H1 (cell line): ENCODE measurements around the gene LBX1.

ENCODE experiments used
- CREB1 ChIP-seq: IDR thresholded peaks from 2 replicates; pipeline ENCODE4 v1.6.1; 2012; ENCODE audit warnings: inconsistent platforms
- TF ChIP-seq, protein P1 (sequence below): IDR thresholded peaks from 2 replicates; pipeline ENCODE4 v1.6.1; 2012; ENCODE audit warnings: low read length, inconsistent platforms
- TF ChIP-seq, protein P2 (sequence below), 3 experiments: IDR thresholded peaks; 1 replicate in 2 of 3; 2 replicates in 1 of 3; pipeline versions ENCODE4 v1.5.1 to v1.6.1; 2011; ENCODE audit warnings: low read length in 3 of 3, mild to moderate bottlenecking in 3 of 3, inconsistent platforms in 2 of 3, low read depth in 1 of 3, moderate library complexity in 1 of 3; ENCODE audit not compliant: insufficient read depth in 1 of 3; ENCODE audit errors: control extremely low read depth in 1 of 3

DNA sequence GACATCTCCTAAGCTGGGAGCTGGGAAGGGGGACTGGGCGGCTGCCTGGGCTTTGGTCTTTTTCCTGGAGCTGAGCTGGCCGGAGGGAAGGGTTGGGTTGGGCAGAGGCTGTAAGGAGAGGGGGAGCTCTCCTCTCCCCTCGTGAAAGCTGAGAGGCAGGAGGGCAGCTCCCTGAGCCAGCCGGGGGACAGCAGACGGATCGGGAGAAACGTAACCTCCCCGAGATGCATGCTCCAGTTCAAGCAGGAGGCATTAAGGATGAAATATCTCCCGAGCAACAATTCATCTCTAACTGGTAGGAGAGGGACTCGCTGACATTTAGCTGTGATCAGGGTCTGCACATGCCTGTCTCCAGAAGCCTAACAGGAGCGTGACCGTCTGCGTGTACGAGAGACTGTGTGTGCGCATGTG lies 19.9 kb upstream of the LBX1 start:
- TF ChIP-seq, protein P1, sequence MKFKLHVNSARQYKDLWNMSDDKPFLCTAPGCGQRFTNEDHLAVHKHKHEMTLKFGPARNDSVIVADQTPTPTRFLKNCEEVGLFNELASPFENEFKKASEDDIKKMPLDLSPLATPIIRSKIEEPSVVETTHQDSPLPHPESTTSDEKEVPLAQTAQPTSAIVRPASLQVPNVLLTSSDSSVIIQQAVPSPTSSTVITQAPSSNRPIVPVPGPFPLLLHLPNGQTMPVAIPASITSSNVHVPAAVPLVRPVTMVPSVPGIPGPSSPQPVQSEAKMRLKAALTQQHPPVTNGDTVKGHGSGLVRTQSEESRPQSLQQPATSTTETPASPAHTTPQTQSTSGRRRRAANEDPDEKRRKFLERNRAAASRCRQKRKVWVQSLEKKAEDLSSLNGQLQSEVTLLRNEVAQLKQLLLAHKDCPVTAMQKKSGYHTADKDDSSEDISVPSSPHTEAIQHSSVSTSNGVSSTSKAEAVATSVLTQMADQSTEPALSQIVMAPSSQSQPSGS, result no peak
- TF ChIP-seq CREB1, result no peak
- TF ChIP-seq, protein P2, sequence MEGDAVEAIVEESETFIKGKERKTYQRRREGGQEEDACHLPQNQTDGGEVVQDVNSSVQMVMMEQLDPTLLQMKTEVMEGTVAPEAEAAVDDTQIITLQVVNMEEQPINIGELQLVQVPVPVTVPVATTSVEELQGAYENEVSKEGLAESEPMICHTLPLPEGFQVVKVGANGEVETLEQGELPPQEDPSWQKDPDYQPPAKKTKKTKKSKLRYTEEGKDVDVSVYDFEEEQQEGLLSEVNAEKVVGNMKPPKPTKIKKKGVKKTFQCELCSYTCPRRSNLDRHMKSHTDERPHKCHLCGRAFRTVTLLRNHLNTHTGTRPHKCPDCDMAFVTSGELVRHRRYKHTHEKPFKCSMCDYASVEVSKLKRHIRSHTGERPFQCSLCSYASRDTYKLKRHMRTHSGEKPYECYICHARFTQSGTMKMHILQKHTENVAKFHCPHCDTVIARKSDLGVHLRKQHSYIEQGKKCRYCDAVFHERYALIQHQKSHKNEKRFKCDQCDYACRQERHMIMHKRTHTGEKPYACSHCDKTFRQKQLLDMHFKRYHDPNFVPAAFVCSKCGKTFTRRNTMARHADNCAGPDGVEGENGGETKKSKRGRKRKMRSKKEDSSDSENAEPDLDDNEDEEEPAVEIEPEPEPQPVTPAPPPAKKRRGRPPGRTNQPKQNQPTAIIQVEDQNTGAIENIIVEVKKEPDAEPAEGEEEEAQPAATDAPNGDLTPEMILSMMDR (IDR thresholded peaks at IDR 0.05; ENCODE audit: control extremely low read depth in 1 of 3, insufficient read depth in 1 of 3, low read depth in 1 of 3, low read length in 3 of 3), result no peak
